RWPE2 (cell line): ENCODE data around the gene ADISSP.

Experiments used
- ATAC-seq: fragments of 200-7000 bp; cut with Tn5 transposase; 3 replicates; pipeline ENCODE4 v1.9.1; 2021; ENCODE audit warnings: low read depth
- DNase-seq: peaks from one replicate; pipeline ENCODE4 v3.0.0-alpha.2; 2020; ENCODE audit warnings: low spot score
- H3K27ac ChIP-seq: fragments of 450-650 bp; 2 replicates; pipeline ENCODE4 v1.5.1; 2017; ENCODE audit warnings: mild to moderate bottlenecking; ENCODE audit not compliant: poor library complexity, severe bottlenecking
- H3K27me3 ChIP-seq: fragments of 250-450 bp; sonication (Bioruptor Pico); 2 replicates; pipeline ENCODE4 v1.5.1; 2021; ENCODE audit warnings: mild to moderate bottlenecking, moderate library complexity; ENCODE audit not compliant: insufficient read depth, poor library complexity, severe bottlenecking
- H3K36me3 ChIP-seq: fragments of 250-450 bp; sonication (Bioruptor Pico); 2 replicates; pipeline ENCODE4 v1.5.1; 2020; ENCODE audit warnings: low read depth, mild to moderate bottlenecking, moderate library complexity
- H3K4me1 ChIP-seq: fragments of 250-450 bp; sonication (Bioruptor Pico); 2 replicates; pipeline ENCODE4 v1.5.1; 2021; ENCODE audit warnings: mild to moderate bottlenecking, moderate library complexity; ENCODE audit not compliant: insufficient read depth, poor library complexity, severe bottlenecking
- H3K4me3 ChIP-seq: fragments of 250-450 bp; sonication (Bioruptor Pico); 2 replicates; pipeline ENCODE4 v1.5.1; 2021; ENCODE audit warnings: mild to moderate bottlenecking, moderate library complexity; ENCODE audit not compliant: severe bottlenecking
- H3K9me3 ChIP-seq: fragments of 250-450 bp; sonication (Bioruptor Pico); 2 replicates; pipeline ENCODE4 v1.5.1; 2021; ENCODE audit warnings: mild to moderate bottlenecking, moderate library complexity; ENCODE audit not compliant: severe bottlenecking
- CTCF ChIP-seq: fragments of 450-650 bp; IDR thresholded peaks from one replicate; pipeline ENCODE4 v1.5.1; 2017; ENCODE audit warnings: mild to moderate bottlenecking, moderate library complexity; ENCODE audit not compliant: poor library complexity, severe bottlenecking

Gene ADISSP

GRCh38 chr20:3704087-3704486 is 63.5 kb downstream of the ADISSP start:
- DNase-seq (no peak), ATAC-seq (no peak)
- H3K27me3 ChIP-seq: no peaks in the 10 kb centered on the region
- H3K9me3 ChIP-seq: no peaks in the 10 kb centered on the region
- no peaks in the 10 kb centered on the region for H3K4me1 ChIP-seq
- no peak overlapping the region for H3K27ac ChIP-seq
- H3K36me3 ChIP-seq: no peaks in the 10 kb centered on the region
- no peak overlapping the region for H3K4me3 ChIP-seq
- no peak for TF ChIP-seq CTCF
